D341Med (cell line): ENCODE measurements around the gene PARP6.
"Not testable (repeated sequence)": the region's sequence is repeated elsewhere in the genome, so short reads cannot be mapped to it uniquely, and the experiment has no call there.

Source experiments
- DNase-seq: peaks from one replicate; pipeline ENCODE4 v3.0.0; 2012; ENCODE audit warnings: low spot score

PARP6 gene

DNA sequence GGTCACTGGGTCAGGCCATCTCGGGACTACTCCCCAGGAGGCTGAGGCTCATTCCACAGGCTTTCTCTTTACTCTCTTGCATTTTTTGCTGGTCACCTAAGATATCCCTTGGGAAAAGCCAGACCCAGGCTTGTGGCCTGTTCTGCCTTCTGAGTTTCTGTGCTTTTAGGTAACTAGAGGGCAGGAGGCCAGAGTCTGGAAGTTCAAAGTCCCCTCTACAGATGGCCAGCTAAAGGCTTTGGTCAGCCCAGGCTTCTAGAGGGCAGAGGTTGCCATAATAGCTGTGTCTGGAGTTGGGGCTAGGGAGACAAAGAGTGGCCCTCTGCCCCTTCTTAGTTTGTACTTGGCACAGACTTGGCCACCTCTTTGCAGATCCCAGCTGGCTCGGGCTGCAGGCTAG lies 8.4 kb upstream of the PARP6 start:
- DNase-seq, result no peak

- no peak for DNase-seq
Observed at GRCh38 chr15:72278737-72279136, 6.4 kb upstream of the PARP6 start.

GRCh38 chr15:72276326-72276700 lies 4.0 kb upstream of the PARP6 start:
- no peak for DNase-seq

DNA sequence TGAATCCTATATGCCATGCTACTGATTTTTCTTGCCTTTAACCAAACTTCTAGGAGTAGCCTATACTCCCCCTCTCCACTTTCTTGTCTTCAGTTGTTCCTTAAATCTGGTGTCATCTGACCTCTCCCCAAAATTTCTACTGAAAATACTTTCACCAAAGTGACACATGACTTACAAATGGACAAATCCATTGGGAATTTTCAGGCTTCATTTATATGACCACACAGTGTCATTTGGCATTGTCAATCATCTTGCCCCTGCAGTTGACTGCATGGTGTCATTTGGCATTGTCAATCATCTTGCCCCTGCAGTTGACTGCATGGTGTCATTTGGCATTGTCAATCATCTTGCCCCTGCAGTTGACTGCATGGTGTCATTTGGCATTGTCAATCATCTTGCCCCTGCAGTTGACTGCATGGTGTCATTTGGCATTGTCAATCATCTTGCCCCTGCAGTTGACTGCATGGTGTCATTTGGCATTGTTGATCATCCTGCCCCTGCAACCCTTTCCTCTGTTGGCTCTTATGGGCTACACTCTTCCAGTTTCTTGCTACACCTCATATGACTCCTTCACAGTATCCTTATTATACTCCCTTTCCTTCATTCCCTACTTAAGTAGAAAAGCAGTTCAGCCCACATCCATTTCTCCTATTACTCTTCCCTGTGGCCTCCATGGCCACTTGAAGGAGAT lies 3.4 kb upstream of the PARP6 start:
- not testable (repeated sequence) for DNase-seq

GRCh38 chr15:72272997-72273352 lies 621 bp upstream of the PARP6 start:
- DNase-seq, result no peak

- DNase-seq, result peak; percentile 63
Observed at GRCh38 chr15:72271895-72272212, 500 bp downstream of the PARP6 start.

- no peak for DNase-seq
Observed at GRCh38 chr15:72271221-72271620, 1.1 kb downstream of the PARP6 start.

GRCh38 chr15:72269739-72270138 lies 2.6 kb downstream of the PARP6 start:
- DNase-seq, result no peak

DNA sequence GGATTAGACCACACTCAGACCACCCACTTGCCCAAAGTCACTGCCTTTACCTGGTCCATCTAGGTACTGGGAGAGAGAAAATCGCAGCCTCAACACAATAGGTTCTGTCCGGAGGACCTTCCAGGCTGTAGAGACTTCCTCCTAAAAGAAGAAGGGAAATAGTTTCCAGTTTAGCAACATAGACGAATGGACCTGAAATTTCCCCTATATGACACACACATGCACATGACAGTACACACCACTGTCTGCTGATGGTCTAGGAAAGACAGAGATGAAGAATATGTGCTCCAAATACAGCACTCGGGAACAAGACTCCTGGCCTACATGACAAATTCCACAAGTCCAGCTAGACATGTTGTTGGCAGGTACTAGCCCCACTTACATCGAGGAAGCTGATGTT lies 7.3 kb downstream of the PARP6 start:
- no peak for DNase-seq

DNA sequence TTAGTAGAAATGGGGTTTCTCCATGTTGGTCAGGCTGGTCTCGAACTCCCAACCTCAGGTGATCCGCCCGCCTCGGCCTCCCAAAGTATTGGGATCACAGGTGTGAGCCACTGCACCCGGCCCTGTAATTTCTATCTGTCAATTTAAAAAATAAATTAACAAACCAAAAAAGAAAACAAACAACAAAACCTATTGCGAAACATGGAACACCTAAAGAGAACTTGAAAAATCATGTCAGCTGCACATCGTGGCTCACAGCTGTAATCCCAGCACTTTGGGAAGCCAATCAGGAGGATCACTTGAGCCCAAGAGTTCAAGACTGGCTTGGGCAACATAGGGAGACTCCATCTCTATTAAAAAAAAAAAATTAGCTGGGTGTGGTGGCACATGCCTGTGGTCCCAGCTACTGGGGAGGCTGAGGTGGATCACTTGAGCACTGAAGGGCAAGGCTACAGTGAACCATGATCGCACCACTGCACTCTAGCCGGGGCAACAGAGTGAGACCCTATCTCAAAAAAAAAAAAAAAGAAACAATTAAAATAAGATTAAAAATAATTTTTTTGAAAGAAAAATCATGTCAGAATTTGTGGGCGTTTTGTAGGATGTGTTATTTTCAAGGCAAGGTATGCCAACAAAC lies 19.6 kb downstream of the PARP6 start:
- DNase-seq, result no peak

GRCh38 chr15:72249142-72249810 lies 23.1 kb downstream of the PARP6 start:
- no peak for DNase-seq

GRCh38 chr15:72248514-72248913 lies 23.8 kb downstream of the PARP6 start:
- no peak for DNase-seq

DNA sequence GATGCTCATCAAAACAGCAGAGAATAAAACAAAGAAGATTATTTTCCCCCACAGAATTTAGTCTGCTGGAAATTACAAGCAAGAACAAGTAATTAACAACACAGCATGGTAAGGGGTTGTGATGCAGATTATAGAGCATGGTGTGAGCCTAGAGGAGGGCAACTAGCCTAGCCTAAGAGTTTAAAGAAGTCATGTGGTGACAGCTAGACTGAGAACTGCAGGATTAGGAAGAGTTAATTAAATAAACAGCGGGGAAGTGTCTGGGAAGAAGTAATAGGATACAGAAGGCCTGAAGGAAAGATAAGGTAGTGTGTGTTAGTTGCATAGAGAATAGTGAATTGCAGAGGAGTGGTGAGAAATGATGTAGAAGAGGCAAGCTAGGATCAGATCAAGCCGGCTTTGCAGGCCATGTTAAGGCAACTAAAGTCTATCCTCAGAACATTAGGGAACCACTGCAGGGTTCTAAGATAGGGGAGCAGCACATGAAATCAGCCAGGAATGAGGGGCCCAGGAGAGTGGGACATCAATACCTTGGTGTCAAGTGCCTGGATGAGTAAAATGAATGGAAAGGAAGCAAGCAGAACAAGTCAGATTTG lies 29.5 kb downstream of the PARP6 start:
- peak; percentile 43 for DNase-seq

DNA sequence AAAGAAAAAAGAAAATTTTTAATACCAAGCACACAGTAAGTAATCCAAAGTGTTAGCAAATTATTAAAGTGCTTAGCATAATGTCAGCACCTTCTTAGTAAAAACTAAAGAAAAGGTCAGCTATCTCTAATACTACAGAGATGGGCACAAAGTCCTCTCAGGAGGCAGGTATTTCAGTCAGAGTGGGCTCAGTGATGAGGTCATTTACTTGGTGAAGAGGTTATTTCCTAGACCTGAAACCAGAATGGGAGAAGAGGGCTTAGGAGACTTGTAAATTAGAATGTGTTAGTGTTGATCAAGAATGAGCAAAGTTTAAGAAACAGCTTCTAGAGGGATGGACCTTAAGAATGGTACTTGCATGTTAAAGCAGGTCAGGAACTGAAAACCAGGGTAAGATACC lies 32.7 kb downstream of the PARP6 start:
- no peak for DNase-seq

GRCh38 chr15:72238586-72238985 lies 33.8 kb downstream of the PARP6 start:
- DNase-seq, result no peak

DNA sequence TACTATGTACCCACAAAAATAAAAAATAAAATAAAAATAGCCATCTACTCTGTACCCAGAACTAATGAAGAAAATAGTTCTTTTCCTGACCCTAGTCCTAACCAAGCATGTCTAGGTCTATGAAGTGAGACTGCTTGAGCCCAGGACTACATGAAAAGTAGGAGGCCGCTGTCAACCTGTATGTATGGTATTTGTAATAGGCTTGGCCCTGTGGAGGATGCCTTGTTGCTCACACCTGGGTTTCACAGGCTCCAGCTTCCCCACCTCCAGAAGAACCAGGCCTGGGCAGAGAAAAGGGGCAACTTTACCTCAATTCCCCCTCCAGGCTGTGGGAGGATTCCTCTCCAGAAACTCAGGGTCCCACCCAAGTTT lies 34.5 kb downstream of the PARP6 start:
- no peak for DNase-seq

DNA sequence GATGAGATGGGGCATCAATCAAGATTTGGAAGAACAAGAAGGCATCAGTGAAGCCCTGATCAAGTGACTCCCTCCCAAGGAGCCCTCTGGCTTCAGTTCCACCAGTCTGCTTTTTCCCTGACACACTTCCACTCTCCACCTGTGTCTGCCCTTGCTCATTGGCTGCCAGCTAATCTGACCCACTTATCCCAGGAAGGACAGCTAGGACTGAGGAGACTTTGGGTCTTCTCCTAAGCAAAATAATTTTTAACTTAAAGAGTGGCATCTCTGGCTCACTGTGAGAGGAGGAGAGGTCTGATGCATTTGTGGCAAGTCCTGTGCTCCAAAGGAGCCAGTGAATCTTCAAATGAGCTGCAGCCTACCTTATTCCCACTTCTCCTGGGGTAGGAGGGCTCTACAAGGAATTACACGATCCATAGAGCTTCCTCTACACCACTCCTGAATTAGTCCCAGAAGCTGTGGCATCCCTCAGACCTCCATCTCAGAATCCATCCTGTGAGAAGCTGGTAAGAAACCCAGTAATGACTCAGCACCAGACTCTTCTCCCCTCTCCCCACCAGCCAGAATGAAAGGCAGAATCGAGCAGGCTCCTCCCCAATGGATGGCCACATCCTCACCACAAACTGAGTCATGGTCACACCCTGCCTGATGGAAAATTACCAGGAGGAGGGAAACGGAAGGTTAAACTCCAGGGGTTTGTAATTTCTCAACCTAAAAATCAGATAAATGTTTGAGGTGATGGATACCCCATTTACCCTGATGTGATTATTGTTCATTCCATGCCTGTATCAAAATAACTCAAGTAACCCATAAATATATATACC lies 35.1 kb downstream of the PARP6 start:
- no peak for DNase-seq

DNA sequence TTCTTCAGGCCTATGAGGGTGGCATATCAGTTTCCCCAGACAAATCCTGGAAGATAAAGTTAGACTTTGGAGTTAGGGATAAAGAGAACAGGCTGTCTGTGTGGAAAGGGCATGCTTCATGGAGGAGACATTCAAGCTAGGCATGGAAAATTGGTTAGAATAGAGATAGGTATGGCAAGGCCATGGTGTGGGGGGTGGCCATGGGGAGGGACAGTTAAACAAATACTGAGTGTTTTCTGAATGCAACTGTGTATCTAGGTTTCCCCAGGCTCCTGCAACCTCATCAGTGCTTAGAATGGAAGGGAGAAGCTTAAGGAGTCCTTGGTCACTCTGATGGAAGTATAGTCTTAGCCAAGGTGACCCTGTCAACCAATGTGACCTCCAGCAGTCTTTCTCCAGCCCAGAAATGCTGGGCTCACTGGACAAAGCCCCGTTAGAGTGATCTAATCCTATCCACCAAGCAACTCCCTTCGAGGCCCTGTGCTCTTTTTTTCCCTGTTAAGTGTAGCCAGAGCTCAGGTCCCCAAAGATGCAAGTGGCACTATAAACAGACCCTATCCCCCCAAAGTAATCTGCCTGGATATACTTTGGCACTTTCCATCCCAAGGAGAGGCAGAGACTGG lies 35.9 kb downstream of the PARP6 start:
- DNase-seq, result no peak

- no peak for DNase-seq
Observed at GRCh38 chr15:72235298-72235697, 37.1 kb downstream of the PARP6 start.

DNA sequence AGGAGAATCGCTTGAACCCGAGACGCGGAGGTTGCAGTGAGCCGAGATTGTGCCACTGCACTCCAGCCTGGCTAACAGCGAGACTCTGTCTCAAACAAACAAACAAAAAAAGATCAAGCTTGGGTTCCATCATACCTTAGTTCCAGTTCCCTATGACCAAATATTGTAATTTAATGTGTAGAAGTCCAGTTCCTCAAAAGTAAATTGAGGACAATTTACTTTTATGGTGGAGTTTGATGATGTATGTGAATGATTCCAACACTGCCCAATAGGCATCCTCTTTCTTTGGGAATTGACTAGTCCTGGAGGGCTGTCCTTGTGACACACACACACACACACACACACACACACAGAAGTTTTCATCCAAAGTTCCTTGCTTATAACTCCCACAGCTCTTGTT lies 38.6 kb downstream of the PARP6 start:
- DNase-seq, result no peak

DNA sequence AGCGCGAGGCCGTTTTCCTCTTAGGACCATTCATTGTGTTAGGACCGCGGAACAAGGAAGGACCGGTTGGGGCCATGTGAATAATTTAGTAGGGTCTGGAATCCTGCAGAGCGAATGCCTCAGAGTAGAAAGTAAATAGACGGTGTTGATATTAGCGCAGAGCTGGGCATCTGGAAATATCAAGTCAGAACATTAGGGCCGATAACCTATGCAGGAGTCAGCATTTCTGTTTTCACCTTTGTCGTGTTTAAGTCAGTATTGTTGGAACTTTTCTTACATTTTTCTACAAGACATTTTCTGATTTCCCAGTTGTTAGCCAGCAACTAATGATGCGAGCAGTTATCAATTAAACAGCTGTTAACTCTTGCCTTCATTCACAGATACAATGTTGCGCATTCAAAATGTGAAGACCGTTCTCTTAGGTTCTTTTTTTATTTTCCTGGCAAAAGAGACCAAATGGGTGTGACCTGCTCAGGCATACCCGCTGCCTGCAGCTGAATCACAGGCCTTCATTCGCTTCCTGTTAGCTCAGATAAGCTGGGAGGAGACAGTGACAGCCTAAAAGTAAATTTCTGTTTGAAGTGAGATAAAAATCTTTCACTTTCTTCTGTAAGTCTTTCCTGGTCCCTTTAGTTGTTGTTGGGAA lies 40.4 kb downstream of the PARP6 start:
- no peak for DNase-seq
